T follicular helper cell (primary cell): ENCODE measurements around the gene PPP1R12A.
"Not testable (repeated sequence)": the region's sequence is repeated elsewhere in the genome, so short reads cannot be mapped to it uniquely, and the experiment has no call there.

ENCODE experiments used
- DNase-seq: peaks from one replicate; pipeline ENCODE4 v3.0.0-alpha.2; 2020; ENCODE audit warnings: low read depth
- total RNA-seq, 2 experiments: gene quantifications; one replicate each; lab custom pipeline; 2026; lab: John Stamatoyannopoulos, UW

The PPP1R12A gene
- 176 to 226 reads per million in 2 experiments for total RNA-seq

GRCh38 chr12:79935021-79935623 is at the start of gene PPP1R12A:
TSS of gene PPP1R12A (minus strand) at chr12:79935097. CDS start at chr12:79934931, 166 bp downstream.
- DNase-seq: peak; percentile 90

GRCh38 chr12:79983986-79984620 is 49.2 kb upstream of the PPP1R12A start:
- DNase-seq: no peak

GRCh38 chr12:79983492-79983891 is 48.6 kb upstream of the PPP1R12A start:
- DNase-seq: no peak

- DNase-seq: no peak
Measured at GRCh38 chr12:79982086-79983062, 47.5 kb upstream of the PPP1R12A start.

- no peak for DNase-seq
Measured at GRCh38 chr12:79978692-79979091, 43.8 kb upstream of the PPP1R12A start.

- DNase-seq: not testable (repeated sequence)
Measured at GRCh38 chr12:79977856-79978460, 43.1 kb upstream of the PPP1R12A start.

GRCh38 chr12:79975143-79975542 is 40.2 kb upstream of the PPP1R12A start:
- no peak for DNase-seq

GRCh38 chr12:79973801-79974200 is 38.9 kb upstream of the PPP1R12A start:
- no peak for DNase-seq

- no peak for DNase-seq
Measured at GRCh38 chr12:79964100-79964627, 29.3 kb upstream of the PPP1R12A start.

GRCh38 chr12:79961411-79961810 is 26.5 kb upstream of the PPP1R12A start:
- no peak for DNase-seq

GRCh38 chr12:79959484-79959883 is 24.6 kb upstream of the PPP1R12A start:
- DNase-seq: no peak

- no peak for DNase-seq
Measured at GRCh38 chr12:79956896-79957295, 22.0 kb upstream of the PPP1R12A start.

GRCh38 chr12:79955561-79955960 is 20.7 kb upstream of the PPP1R12A start:
- DNase-seq: no peak

- no peak for DNase-seq
Measured at GRCh38 chr12:79954037-79954610, 19.2 kb upstream of the PPP1R12A start.

- no peak for DNase-seq
Measured at GRCh38 chr12:79949098-79949497, 14.2 kb upstream of the PPP1R12A start.

- no peak for DNase-seq
Measured at GRCh38 chr12:79945433-79945832, 10.5 kb upstream of the PPP1R12A start.

GRCh38 chr12:79944565-79944964 is 9.7 kb upstream of the PPP1R12A start:
- no peak for DNase-seq

- DNase-seq: not testable (repeated sequence)
Measured at GRCh38 chr12:79942846-79943245, 7.9 kb upstream of the PPP1R12A start.

GRCh38 chr12:79939728-79940310 is 4.9 kb upstream of the PPP1R12A start:
- DNase-seq: no peak

- no peak for DNase-seq
Measured at GRCh38 chr12:79938843-79939242, 3.9 kb upstream of the PPP1R12A start.

- DNase-seq: no peak
Measured at GRCh38 chr12:79936670-79937069, 1.8 kb upstream of the PPP1R12A start.
